ENCODE results near the gene APOBEC3B. TPM values are rescaled to one million over a fixed set of nuclear protein-coding genes. Genes with fewer than 3 reads are reported as not detected.
"Not testable (repeated sequence)": the region's sequence is repeated elsewhere in the genome, so short reads cannot be mapped to it uniquely, and the experiment has no call there.

The APOBEC3B gene
- total RNA-seq, 4 donors from 2014 or later: 7.8 to 15.3 (median 10.9) TPM; not detected in 1

DNA sequence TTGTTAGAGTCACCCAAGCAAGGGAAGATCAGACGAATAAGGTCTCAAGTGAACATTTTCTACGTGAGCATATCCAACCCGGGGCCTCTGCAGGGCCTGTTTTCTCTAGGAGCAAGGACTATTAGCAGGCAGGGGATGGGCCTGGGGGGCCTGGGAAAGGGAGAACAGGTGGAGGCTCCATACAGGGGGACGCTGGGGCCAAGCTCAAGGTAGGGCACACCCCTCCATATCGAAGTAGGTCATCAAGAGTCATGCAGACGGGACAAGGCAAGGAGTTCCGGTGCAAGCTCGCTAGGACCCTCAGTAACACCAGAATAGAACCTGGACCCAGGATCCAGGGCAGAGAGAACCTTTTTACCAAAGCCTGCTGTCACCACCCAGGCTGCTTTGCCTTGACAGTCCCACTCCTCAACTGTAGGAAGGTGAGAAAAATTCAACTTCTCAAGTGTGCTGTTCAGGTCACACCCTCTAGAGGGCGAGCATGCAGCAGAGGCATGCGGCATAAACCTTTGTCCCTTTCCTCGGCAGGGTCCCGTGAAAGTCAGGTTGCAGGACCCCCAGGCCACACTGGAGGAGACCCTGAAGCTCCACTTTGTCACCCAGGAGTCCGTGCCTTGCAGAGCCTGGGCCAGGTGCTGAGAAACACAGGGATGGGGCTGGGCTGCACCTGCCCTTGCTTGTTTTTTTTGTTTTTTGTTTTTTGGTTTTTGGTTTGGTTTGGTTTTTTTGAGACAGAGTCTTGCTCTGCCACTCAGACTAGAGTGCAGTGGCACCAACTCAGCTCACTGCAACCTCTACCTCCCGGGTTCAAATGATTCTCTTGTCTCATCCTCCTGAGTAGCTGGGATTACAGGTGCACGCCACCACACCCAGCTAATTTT lies 8.6 kb upstream of the APOBEC3B start:
- intact Hi-C loops (cut with DNase I; ENCODE audit: low total_unique reads): no loop called here
- H3K27me3 ChIP-seq: no peaks in the 10 kb centered on the region
- TF ChIP-seq, protein P1, sequence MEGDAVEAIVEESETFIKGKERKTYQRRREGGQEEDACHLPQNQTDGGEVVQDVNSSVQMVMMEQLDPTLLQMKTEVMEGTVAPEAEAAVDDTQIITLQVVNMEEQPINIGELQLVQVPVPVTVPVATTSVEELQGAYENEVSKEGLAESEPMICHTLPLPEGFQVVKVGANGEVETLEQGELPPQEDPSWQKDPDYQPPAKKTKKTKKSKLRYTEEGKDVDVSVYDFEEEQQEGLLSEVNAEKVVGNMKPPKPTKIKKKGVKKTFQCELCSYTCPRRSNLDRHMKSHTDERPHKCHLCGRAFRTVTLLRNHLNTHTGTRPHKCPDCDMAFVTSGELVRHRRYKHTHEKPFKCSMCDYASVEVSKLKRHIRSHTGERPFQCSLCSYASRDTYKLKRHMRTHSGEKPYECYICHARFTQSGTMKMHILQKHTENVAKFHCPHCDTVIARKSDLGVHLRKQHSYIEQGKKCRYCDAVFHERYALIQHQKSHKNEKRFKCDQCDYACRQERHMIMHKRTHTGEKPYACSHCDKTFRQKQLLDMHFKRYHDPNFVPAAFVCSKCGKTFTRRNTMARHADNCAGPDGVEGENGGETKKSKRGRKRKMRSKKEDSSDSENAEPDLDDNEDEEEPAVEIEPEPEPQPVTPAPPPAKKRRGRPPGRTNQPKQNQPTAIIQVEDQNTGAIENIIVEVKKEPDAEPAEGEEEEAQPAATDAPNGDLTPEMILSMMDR (IDR thresholded peaks at IDR 0.05): peak; percentile 77 to 82 (median 78)
- no peak for TF ChIP-seq POLR2A (IDR thresholded peaks at IDR 0.05)

GRCh38 chr22:38974170-38974825 lies 7.8 kb upstream of the APOBEC3B start:
- in situ Hi-C loops (cut with MboI; ENCODE audit: low pct_ligation_motif_present in 1 of 4, low pct_unique_long_range_greater_than_20kb in 1 of 4, low sequenced_read_pairs in 3 of 4) (no loop called here), intact Hi-C loops (cut with DNase I; ENCODE audit: low total_unique reads) (no loop called here)
- no peak for DNase-seq
- Histone ChIP-seq H3K36me3 (no peaks in the 10 kb centered on the region), H3K4me3 (no peak overlapping the region), H3K27ac (no peak overlapping the region), H3K4me1 (peaks cover 0 to 9% (median 0%) of the 10 kb centered on the region in 4 donors), H3K27me3 (no peaks in the 10 kb centered on the region), H3K9me3 (no peaks in the 10 kb centered on the region)
- WGBS, 2 donors (ENCODE audit: low coverage in 1 of 2): 82% methylated on average over 18 of the region's 18 CpGs; no CpG with 5 or more reads in 1 of the 2 donors
- TF ChIP-seq POLR2A (IDR thresholded peaks at IDR 0.05): no peak
- TF ChIP-seq POLR2AphosphoS5 (IDR thresholded peaks at IDR 0.05): no peak
- no peak for TF ChIP-seq EP300 (IDR thresholded peaks at IDR 0.05; ENCODE audit: low read depth)
- TF ChIP-seq, protein P1 (IDR thresholded peaks at IDR 0.05): no peak

More for the DNA sequence above, 8.6 kb upstream of the APOBEC3B start:
- in situ Hi-C loops (cut with MboI; ENCODE audit: low pct_ligation_motif_present in 1 of 4, low pct_unique_long_range_greater_than_20kb in 1 of 4, low sequenced_read_pairs in 3 of 4): no loop called here
- Histone ChIP-seq H3K27ac (no peak overlapping the region), H3K9me3 (no peaks in the 10 kb centered on the region), H3K4me1 (peaks cover 0 to 9% (median 0%) of the 10 kb centered on the region in 4 donors), H3K36me3 (no peaks in the 10 kb centered on the region), H3K4me3 (no peak overlapping the region)
- 30 to 49% methylated on average over 11 to 15 of the region's 15 CpGs for WGBS, 2 donors (ENCODE audit: low coverage in 1 of 2)
- peak; percentile 60 for DNase-seq

GRCh38 chr22:38974826-38975175 lies 7.3 kb upstream of the APOBEC3B start:
- 93 to 100% methylated on average over 1 to 7 of the region's 7 CpGs for WGBS, 2 donors (ENCODE audit: low coverage in 1 of 2)
- Histone ChIP-seq H3K36me3 (no peaks in the 10 kb centered on the region), H3K4me3 (no peak overlapping the region), H3K4me1 (peaks cover 0 to 9% (median 0%) of the 10 kb centered on the region in 4 donors), H3K9me3 (no peaks in the 10 kb centered on the region), H3K27me3 (no peaks in the 10 kb centered on the region), H3K27ac (no peak overlapping the region)
- DNase-seq: no peak
- in situ Hi-C loops (cut with MboI; ENCODE audit: low pct_ligation_motif_present in 1 of 4, low pct_unique_long_range_greater_than_20kb in 1 of 4, low sequenced_read_pairs in 3 of 4) (no loop called here), intact Hi-C loops (cut with DNase I; ENCODE audit: low total_unique reads) (no loop called here)
- TF ChIP-seq, protein P1 (IDR thresholded peaks at IDR 0.05): no peak
- no peak for TF ChIP-seq POLR2AphosphoS5 (IDR thresholded peaks at IDR 0.05)
- no peak for TF ChIP-seq POLR2A (IDR thresholded peaks at IDR 0.05)
- no peak for TF ChIP-seq EP300 (IDR thresholded peaks at IDR 0.05; ENCODE audit: low read depth)

- peaks cover 0 to 25% (median 8%) of the 10 kb centered on the region in 4 donors for H3K4me1 ChIP-seq
- H3K36me3 ChIP-seq; in situ Hi-C loops (cut with MboI; ENCODE audit: low pct_ligation_motif_present in 1 of 4, low pct_unique_long_range_greater_than_20kb in 1 of 4, low sequenced_read_pairs in 3 of 4); DNase-seq; H3K27me3 ChIP-seq; H3K27ac ChIP-seq; H3K9me3 ChIP-seq; intact Hi-C loops (cut with DNase I; ENCODE audit: low total_unique reads); H3K4me3 ChIP-seq: not testable (repeated sequence)
- 93 to 96% methylated on average over 4 of the region's 4 CpGs for WGBS, 2 donors (ENCODE audit: low coverage in 1 of 2)
These were observed 4.9 kb upstream of the APOBEC3B start for GRCh38 chr22:38977289-38977688.
